Left renal pelvis (tissue), 4 donors: ENCODE measurements around the gene IFRD2. TPM values are rescaled to one million over a fixed set of nuclear protein-coding genes. Genes with fewer than 3 reads are reported as not detected.
A peak's percentile ranks its signal among the peaks of the same experiment; 100 is the strongest.

Experiments used
- DNase-seq, 4 donors: peaks; one replicate each; pipeline ENCODE4 v3.0.0-alpha.2; 2013; ENCODE audit warnings: low read depth in 4 of 4, low spot score in 3 of 4
- polyA plus RNA-seq, 4 donors: library from polyadenylated mRNA; unstranded; fragments of 120-200 nt; gene quantifications; one replicate each; pipeline ENCODE4 v1.2.1, GENCODE V29; 2013; ENCODE audit not compliant: insufficient read length in 4 of 4

IFRD2 gene
- polyA plus RNA-seq, 4 donors: 33.8 to 53.5 (median 37.8) TPM

- no peak for DNase-seq
Observed at GRCh38 chr3:50302095-50303012, 10.1 kb upstream of the IFRD2 start.

- no peak for DNase-seq
Observed at GRCh38 chr3:50300681-50301254, 8.5 kb upstream of the IFRD2 start.

DNA sequence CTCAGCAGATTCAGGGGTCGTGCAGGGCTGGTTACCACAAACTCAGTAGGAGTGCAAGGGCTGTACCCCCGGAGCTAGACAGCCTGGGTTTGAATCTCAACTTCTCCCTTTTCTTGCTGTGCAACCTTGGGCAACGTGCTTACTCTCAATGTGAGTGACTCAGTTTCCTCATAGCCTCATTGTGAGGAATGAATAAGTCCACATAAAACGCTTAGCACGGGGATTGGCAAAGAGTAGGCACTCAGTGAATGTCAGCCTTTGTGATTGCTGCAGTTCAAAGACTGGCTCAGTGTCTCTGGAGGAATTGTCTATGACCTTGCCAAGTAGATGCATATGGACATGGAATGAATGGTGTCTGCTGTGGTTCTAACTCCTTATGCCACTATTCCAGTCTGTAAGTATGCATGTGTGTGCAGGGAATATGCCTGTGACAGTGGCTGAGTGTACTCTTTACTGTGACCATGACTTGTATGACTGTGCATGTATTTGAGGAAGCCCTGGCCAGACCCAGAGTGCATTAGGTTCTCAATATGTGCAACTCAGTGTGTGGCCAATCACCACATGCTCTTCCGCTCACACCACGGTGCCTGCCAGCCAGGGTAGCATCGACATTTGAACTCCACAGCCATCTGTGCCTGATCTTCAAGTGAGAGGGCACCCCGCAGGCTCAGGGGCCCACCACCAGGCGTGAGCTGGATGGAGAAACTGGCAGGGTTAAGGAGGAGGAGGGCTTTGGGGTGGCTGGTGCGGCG lies 7.9 kb upstream of the IFRD2 start:
- no peak for DNase-seq

DNA sequence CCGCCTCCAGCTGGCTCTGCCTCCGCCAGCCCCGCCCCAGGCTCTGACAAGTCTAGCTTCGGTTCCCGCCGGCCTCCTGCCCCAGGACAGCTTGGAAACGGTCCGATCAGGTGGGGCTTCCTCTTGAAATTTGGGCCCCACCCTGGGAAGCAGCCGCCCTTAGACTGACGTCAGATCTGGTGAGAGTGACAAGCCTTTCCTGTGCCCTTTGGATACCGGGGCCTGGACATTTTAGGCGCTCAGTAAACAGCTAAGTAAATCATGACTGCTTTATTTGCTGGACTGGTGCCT lies 7.4 kb upstream of the IFRD2 start:
- no peak for DNase-seq

GRCh38 chr3:50298836-50299637 lies 6.8 kb upstream of the IFRD2 start, which contains the start of the genes HYAL3 and NAA80:
HYAL3 (minus strand) TSS chr3:50299405; CDS start chr3:50295602, 3,803 bp downstream.
NAA80 (minus strand) TSS chr3:50299405; CDS start chr3:50297463, 1,942 bp downstream.
- peak; percentile 98 to 99 (median 98) for DNase-seq

DNA sequence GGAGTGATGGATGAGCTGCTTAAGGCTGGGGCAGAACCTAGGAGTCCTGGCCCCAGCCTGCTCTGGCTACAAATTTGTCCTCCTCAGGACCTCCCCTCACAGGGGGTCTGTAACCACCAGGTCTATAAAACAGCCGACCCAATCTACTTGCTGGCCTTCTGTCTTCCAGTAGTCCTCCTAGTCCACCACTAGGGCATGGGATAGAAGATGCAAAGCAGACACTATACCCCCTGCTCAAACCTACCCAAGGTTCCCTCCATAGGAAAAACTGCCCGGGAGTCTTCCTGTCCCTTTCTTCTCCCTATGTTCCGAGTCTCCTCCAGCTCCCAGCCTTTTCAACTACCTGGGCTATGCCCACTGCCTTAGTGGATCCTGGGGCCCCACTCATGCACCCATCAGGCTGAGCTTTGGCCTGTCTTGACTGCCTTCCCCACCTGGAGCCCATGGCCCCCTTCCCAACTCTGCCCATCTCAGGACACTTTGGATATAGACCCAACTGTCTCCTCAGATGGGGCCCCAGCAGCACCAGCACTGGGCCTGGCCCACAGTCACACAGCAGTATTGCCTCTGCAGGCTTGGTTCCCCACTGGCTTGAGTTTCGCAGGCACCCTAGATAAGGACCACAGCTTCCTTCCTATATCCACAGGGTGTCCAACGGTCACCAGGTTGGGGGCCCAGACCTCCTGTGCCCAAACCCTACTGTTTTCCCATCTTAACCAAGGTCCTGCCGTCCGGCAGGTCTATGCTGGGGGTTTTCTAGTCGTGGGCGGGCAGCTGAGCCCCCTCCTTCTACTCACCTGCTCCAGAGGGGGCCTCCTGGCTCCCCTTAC lies 5.9 kb upstream of the IFRD2 start:
- no peak for DNase-seq

- no peak for DNase-seq
Observed at GRCh38 chr3:50297384-50297775, 5.2 kb upstream of the IFRD2 start.

- no peak for DNase-seq
Observed at GRCh38 chr3:50296721-50297383, 4.6 kb upstream of the IFRD2 start.

DNA sequence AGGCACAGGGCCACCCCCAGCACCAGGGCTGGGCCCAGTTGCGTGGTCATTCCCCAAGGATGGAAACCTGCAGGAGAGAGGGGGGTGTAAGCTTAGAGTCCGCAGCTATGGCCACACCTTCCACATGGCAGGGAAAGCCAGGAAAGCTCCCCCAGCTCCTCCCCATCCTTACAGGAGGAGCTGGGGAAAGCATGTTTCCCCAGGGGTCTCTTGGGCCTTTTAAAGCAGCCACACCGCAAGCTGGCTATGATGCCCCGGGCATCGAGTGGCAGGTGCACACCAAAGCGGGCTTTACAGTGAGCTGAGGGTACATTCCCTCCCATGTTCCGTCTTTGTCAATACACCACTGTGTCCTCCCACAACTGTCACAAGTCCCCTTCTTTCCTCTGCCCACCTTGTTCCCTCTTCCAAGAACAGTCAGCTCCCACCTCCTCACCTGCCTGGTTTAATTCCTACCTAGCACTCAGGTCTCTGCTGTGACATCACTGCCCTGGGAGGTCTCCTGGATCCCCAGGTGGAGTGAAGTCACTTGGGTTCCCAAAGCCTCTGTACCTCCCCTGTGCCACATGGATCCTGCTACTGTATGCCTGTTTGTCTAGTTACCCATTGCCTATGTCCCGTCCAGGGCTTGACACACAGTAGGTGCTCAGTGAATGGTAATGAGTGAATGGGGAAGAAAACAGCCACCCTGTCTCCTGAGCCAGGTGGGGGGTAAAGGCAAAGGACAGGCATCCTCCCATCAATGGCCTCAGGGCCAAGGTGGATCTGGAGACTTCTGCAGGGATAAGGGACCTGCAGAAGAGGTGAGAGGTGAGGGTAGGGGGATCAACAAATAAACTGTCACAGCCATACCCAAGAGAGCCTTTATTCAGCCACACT lies 3.6 kb upstream of the IFRD2 start:
- DNase-seq: no peak

GRCh38 chr3:50294492-50295403 lies 2.5 kb upstream of the IFRD2 start:
- DNase-seq: no peak

- DNase-seq: no peak
Observed at GRCh38 chr3:50294089-50294488, 1.9 kb upstream of the IFRD2 start.

DNA sequence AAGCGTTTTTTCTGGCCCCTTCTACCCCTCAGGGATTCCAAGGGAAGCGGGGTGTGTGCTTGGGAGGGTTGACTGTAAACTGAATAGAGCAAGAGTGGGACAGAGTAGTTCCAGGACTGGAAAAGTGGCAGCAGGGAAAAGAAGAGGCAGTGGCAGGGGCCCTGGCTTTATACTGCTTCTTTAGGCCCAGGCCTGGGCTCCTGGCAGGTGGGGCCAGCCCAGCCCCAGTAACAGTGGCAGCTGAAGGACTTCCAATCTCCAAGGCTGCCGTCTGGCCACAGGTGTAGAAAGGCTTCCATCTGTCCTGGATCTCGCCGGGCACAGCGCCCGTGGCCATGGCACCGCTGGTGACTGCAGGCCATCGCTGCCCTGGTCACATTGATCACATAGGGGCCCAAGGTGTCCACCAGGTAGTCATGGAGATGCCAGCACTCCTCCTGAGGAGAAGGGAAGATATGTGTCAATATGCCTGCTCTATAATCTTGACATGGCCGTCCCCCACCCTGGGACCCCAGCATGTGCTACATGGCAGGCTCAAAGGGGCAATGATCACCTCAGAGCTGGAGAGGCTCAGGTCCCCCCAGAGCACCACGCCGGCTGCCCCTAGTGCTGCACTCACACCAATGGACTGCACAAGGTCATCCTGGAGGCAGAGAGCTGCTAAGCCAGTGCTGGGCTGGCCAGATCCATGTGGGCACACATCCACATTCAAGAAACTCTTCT lies 1.0 kb upstream of the IFRD2 start:
- no peak for DNase-seq

DNA sequence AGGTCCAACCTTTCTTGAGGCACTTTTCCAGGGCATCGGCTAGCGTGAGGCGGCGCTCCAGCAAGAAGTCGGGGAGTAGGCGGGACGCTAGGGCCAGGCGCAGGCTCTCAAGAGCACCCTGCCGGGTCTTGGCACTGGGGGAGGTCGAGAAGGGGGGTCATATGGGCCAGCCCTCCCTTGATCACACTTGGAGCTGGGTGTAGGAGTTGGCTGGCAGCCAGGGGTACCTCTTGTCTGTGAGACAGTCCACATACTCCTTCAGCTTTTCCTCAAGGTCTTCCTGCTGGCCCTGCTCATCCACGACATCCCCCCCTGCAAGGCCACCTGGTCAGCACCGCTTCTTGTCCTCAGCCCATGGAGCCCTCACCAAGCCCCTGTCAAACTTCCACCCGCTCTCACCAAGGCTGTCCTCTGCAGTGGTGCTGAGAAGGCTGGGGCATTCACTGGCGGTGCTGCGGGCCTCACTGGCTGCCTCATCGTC lies 2.0 kb downstream of the IFRD2 start:
- DNase-seq: no peak

- no peak for DNase-seq
Observed at GRCh38 chr3:50289130-50289529, 3.1 kb downstream of the IFRD2 start.

DNA sequence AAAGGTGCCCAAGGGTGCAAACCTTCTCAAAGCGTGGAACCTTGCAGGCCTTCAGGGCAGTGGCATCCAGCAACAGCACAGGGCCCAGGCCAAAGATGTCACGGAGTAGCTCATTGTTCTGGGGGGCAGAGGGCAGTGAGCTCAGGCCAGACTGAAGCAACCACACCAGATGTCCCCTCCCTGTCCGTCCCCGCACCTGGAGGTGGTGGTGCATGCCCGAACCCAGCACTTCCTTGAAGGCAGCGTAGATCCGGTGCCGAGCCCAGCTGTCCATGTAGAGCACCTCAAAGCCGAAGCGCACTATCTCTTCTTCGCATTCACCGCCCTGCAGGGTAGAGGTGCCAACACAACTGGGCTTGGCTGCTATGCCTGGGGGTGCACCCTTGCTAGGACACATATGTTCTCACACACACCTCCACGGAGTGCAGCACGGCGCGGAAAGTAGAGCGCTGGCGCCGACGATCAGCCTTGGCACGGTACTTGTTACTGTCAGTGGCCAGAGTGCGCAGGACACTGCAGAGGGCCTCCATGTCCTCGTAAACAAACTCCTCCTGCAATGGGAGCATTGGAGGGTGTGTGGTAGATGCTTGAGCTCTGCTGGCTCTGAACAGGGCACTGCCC lies 3.7 kb downstream of the IFRD2 start:
- DNase-seq: no peak

DNA sequence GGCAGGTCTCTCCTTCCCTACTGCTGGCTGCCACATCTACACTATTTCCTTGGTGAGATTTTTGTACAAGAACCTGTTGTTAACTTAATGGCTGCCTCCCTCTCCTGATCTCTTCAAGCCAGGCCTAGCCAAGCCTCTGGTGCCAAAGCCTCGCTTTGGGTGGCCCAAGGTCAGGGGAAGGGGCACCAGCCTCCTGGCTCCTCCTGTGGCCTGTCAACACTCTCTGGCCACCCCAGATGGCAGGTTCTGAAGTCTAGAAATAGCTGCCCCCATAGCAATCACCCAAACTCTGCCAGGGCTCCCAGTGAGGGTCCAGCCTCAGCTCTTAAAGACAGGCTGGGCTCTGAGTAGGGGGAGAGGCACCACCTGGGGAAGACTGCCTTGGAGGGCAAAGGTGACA lies 5.0 kb downstream of the IFRD2 start:
- no peak for DNase-seq
